Neuron (in vitro differentiated cells): ENCODE measurements around the gene ITPR1.
"Not testable (repeated sequence)": the region's sequence is repeated elsewhere in the genome, so short reads cannot be mapped to it uniquely, and the experiment has no call there.

Source experiments
- H2AFZ ChIP-seq: one replicate; pipeline ENCODE4 v1.6.1; 2013; ENCODE audit warnings: low read depth, mild to moderate bottlenecking, inconsistent platforms, low read length, moderate library complexity
- H3K27me3 ChIP-seq: one replicate; pipeline ENCODE4 v1.6.1; 2013; ENCODE audit warnings: low read length; ENCODE audit not compliant: insufficient read depth
- H3K36me3 ChIP-seq: one replicate; pipeline ENCODE4 v1.6.1; 2013; ENCODE audit warnings: low read length; ENCODE audit not compliant: insufficient read depth
- H3K4me1 ChIP-seq: one replicate; pipeline ENCODE4 v1.6.1; 2013; ENCODE audit warnings: low read length; ENCODE audit not compliant: insufficient read depth
- H3K4me3 ChIP-seq: 2 replicates; pipeline ENCODE4 v1.5.1; 2013; ENCODE audit warnings: mild to moderate bottlenecking, low read length, moderate library complexity
- H3K9me3 ChIP-seq: one replicate; pipeline ENCODE4 v1.6.1; 2013; ENCODE audit warnings: low read length

Gene ITPR1

DNA sequence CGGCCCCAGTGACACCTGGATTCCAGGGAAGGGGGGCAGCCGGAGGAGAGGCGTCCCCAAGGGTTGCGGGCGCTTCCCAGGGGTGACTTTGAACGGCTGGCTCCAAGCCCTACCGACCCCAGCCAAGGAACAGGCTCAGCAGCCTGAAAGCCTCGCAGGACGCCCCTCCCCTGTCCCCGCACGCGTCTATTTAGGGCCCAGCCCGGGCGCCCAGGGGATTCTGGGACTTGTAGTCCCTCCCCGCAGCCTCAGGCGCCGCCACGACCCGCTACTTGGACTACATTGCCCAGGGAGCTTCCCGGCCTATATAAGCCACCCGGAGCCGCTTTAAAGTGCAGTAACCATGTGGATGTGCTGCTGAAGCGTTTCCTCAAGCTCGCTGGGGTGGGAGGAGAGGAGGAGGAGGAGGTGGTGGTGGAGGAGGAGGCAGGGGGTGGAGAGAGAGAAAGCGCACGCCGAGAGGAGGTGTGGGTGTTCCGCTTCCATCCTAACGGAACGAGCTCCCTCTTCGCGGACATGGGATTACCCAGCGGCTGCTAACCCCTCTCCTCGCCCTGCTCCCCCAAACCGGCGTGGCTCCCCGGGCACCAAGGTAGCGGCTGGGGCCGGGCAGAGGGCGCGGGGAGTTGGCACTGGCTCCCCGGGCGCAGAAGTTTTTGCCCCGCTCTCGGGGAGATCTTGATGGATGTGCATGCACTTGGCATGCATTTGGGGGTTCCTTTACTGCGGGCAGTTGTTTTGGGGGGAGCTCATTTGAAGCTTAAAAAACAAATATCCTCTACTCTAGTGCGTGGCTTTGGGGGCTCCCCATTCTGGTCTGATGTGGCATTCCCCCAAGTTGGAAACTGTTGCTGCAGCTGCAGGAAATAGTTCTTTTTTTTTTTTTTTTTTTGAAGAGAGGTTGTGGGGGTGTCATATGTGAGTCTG lies at the start of gene ITPR1:
Gene ITPR1 (plus strand): TSS at position 335 of the 927 bp plus-strand sequence. CDS start 23,144 bp downstream, outside the sequence.
- H2AFZ ChIP-seq = peak within 1 kb of the TSS; percentile 99
- H3K27me3 ChIP-seq = peaks cover 23% of the 10 kb centered on the region
- no peaks in the 10 kb centered on the region for H3K9me3 ChIP-seq

DNA sequence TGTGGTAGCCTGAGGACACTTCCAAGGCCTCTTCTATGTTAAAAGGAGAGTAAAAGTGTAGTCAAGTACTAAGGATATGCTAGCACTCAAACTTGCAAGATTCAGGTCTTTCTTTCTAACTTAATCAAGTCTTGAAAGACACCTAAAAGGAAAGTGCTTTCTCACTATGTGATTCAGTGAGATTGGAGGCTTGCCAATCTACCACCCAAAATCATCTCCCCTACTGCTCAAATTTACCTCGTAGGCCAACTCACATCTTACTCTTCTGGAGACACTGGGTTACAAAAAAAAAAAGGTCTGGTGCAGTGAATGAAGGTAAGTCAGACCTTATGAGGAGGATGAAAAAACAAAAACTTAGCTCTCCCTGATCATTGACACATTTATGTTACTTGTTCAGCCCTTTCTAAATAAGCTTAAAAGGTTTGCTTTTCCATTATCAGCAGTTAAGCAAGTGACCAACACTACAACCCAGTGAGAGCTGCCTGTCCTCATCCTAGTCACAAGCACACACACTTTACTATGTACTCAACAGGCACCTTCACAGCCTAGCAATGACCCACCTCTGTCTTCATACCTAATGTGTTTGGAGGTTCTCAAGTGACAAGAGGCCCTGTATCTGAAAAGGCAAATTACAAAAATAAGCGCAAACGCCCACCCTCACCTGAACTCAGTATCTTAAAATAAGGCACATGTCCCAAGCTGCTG lies 45.7 kb upstream of the ITPR1 start:
- no peaks in the 10 kb centered on the region for H3K4me1 ChIP-seq
- no peaks in the 10 kb centered on the region for H3K27me3 ChIP-seq
- peaks cover 3% of the 10 kb centered on the region for H3K36me3 ChIP-seq
- H3K4me3 ChIP-seq = no peak overlapping the region
- no peak overlapping the region for H2AFZ ChIP-seq
- H3K9me3 ChIP-seq = no peaks in the 10 kb centered on the region

More for the DNA sequence above, at the start of gene ITPR1:
- Histone ChIP-seq H3K4me3 (peak within 1 kb of the TSS; percentile 82), H3K36me3 (no peaks in the 10 kb centered on the region), H3K4me1 (peaks cover 15% of the 10 kb centered on the region)

DNA sequence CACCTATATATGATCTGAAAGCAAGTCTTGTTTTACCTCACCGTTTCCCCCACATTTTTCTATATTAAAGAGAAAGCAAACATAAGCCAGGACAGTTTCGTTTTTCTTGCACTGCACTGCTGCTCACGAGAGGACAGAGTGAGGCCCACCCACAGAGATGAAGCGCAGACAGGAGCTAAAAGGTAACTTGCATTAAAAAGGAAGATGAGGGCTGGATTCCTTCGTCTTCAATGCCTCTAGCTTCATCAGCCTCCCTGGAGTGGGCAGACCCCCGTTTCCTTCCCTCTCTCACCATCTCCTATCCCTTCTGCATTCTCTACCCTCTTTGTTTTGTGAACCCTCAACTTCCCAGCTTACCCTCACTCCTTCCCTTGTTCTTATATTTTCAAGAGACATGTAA lies 45.0 kb upstream of the ITPR1 start:
- no peak overlapping the region for H3K4me3 ChIP-seq
- H3K27me3 ChIP-seq = no peaks in the 10 kb centered on the region
- no peaks in the 10 kb centered on the region for H3K4me1 ChIP-seq
- no peak overlapping the region for H2AFZ ChIP-seq
- peaks cover 3% of the 10 kb centered on the region for H3K36me3 ChIP-seq
- no peaks in the 10 kb centered on the region for H3K9me3 ChIP-seq

- Histone ChIP-seq H3K36me3 (peaks cover 3% of the 10 kb centered on the region), H2AFZ (no peak overlapping the region), H3K4me3 (no peak overlapping the region), H3K9me3 (no peaks in the 10 kb centered on the region), H3K27me3 (no peaks in the 10 kb centered on the region), H3K4me1 (no peaks in the 10 kb centered on the region)
These were observed 43.9 kb upstream of the ITPR1 start for GRCh38 chr3:4449043-4449805.

GRCh38 chr3:4454142-4454541 lies 39.0 kb upstream of the ITPR1 start:
- no peak overlapping the region for H2AFZ ChIP-seq
- H3K4me1 ChIP-seq = no peaks in the 10 kb centered on the region
- H3K9me3 ChIP-seq = no peaks in the 10 kb centered on the region
- H3K36me3 ChIP-seq = no peaks in the 10 kb centered on the region
- no peak overlapping the region for H3K4me3 ChIP-seq
- H3K27me3 ChIP-seq = no peaks in the 10 kb centered on the region

DNA sequence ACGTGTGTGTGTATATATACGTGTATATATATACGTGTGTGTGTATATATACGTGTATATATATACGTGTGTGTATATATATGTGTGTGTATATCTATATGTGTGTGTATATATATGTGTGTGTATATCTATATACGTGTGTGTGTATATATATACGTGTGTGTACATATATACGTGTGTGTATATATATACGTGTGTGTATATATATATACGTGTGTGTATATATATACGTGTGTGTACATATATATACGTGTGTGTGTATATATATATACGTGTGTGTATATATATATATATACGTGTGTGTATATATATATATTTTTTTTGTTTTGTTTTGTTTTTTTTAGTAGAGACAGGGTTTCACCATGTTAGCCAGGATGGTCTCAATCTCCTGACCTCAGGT lies 36.4 kb upstream of the ITPR1 start:
- not testable (repeated sequence) for H3K36me3 ChIP-seq, H2AFZ ChIP-seq, H3K27me3 ChIP-seq, H3K9me3 ChIP-seq, H3K4me3 ChIP-seq, H3K4me1 ChIP-seq

DNA sequence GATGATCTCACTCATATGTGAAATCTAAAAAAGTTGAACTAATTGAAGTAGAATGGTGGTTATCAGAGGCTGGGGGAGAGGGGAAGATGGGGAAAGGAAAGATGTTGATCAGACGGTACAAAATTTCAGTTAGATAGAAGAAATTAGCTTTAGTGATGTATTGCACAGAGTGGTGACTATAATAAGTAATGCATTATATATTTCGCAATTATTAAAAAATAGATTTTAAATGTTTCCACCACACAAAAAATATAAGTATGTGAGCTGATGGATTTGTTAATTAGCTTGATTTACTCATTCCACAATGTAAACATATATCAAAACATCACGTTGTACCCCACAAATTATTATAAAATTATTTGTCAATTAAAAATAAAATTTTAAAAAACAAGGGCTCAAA lies 34.2 kb upstream of the ITPR1 start:
- no peak overlapping the region for H2AFZ ChIP-seq

DNA sequence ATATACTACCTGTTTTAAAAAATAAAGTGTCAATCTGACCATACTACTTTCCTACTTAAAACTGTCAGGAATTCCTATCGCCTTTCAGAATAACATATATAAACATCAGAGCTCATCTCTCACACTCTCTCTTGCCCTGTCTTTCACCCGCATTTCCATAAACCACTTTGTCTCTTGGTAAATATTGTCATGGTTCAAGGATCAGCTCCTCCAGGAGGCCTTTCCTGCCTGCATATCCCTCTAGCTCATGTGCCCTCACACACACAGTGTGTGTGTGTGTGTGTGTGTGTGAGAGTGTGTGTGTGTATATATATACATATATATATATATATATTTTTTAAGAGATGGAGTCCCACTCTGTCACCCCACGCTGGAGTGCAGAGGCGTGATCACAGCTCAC lies 32.8 kb upstream of the ITPR1 start:
- Histone ChIP-seq H2AFZ (no peak overlapping the region), H3K4me1 (no peaks in the 10 kb centered on the region), H3K4me3 (no peak overlapping the region), H3K9me3 (no peaks in the 10 kb centered on the region), H3K27me3 (no peaks in the 10 kb centered on the region), H3K36me3 (no peaks in the 10 kb centered on the region)

More for the DNA sequence above, 34.2 kb upstream of the ITPR1 start:
- no peaks in the 10 kb centered on the region for H3K27me3 ChIP-seq
- H3K36me3 ChIP-seq = no peaks in the 10 kb centered on the region
- H3K4me3 ChIP-seq = no peak overlapping the region
- H3K4me1 ChIP-seq = no peaks in the 10 kb centered on the region
- H3K9me3 ChIP-seq = no peaks in the 10 kb centered on the region

GRCh38 chr3:4461468-4462090 lies 31.6 kb upstream of the ITPR1 start:
- Histone ChIP-seq H3K9me3 (no peaks in the 10 kb centered on the region), H3K36me3 (no peaks in the 10 kb centered on the region), H3K4me3 (no peak overlapping the region), H2AFZ (no peak overlapping the region), H3K4me1 (no peaks in the 10 kb centered on the region), H3K27me3 (no peaks in the 10 kb centered on the region)

DNA sequence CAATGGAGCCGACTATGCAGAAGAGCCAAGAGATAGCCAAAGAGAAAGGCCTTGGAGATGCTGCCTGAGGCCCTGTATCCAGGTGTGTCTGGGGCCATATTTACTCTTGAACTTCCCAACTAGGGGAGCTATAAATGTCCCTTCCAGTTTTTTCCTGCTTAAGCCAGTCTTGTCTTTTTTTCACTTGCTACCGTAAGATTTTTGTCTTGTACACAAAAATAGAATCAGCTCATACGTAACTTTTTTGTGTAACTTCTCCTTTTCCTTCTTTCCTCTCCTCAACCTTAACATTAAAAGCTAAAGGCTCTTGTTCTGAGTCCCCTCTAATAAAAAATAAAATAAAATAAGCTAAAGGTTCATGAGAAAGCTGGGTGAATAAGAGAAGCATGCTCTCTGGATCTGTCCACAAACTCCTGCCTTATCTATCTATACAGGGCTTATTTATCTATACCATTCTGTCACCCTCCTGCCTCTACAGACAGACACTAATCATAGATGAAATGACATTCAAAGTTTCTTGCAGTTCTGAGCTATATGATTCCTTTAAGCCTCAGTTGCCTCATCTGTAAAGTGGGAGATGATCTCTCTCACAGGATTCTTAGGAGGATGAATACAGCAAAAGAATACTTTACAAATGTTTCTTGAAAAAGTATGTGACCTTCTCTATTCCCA lies 30.6 kb upstream of the ITPR1 start:
- Histone ChIP-seq H3K36me3 (no peaks in the 10 kb centered on the region), H3K27me3 (no peaks in the 10 kb centered on the region), H3K4me3 (no peak overlapping the region), H3K9me3 (no peaks in the 10 kb centered on the region), H2AFZ (no peak overlapping the region), H3K4me1 (no peaks in the 10 kb centered on the region)

GRCh38 chr3:4464576-4464975 lies 28.6 kb upstream of the ITPR1 start:
- H2AFZ ChIP-seq = no peak overlapping the region
- no peaks in the 10 kb centered on the region for H3K4me1 ChIP-seq

GRCh38 chr3:4466741-4467521 lies 26.2 kb upstream of the ITPR1 start, which contains the start of gene SUMF1:
Gene SUMF1, minus strand, starts transcription at chr3:4467269. Its CDS starts 24 bp downstream, at chr3:4467245.
- H3K4me3 ChIP-seq = peak within 1 kb of the TSS; percentile 91
- H3K4me1 ChIP-seq = no peaks in the 10 kb centered on the region
- H3K9me3 ChIP-seq = no peaks in the 10 kb centered on the region
- no peaks in the 10 kb centered on the region for H3K27me3 ChIP-seq
- peak within 1 kb of the TSS; percentile 97 for H2AFZ ChIP-seq
- no peaks in the 10 kb centered on the region for H3K36me3 ChIP-seq

More at GRCh38 chr3:4464576-4464975, 28.6 kb upstream of the ITPR1 start:
- Histone ChIP-seq H3K9me3 (no peaks in the 10 kb centered on the region), H3K27me3 (no peaks in the 10 kb centered on the region), H3K4me3 (no peak overlapping the region), H3K36me3 (no peaks in the 10 kb centered on the region)
